Ascending aorta (tissue), 2 donors: ENCODE data around the gene DST. TPM values are rescaled to one million over a fixed set of nuclear protein-coding genes. Genes with fewer than 3 reads are reported as not detected.

Source experiments
- DNase-seq, 2 donors: peaks; one replicate each; pipeline ENCODE4 v3.0.0-alpha.2; 2019; ENCODE audit warnings: low spot score in 2 of 2
- H3K27ac ChIP-seq, 2 donors: fragments of 200-600 bp; sonication (generic); one replicate each; pipeline ENCODE4 v1.5.1; 2016 to 2017; ENCODE audit warnings: mild to moderate bottlenecking in 1 of 2
- H3K27me3 ChIP-seq: fragments of 200-600 bp; sonication (generic); one replicate; pipeline ENCODE4 v1.5.1; 2017
- H3K36me3 ChIP-seq, 2 donors: fragments of 200-600 bp; sonication (generic); one replicate each; pipeline ENCODE4 v1.5.1; 2016
- H3K4me1 ChIP-seq, 2 donors: fragments of 200-600 bp; sonication (generic); one replicate each; pipeline ENCODE4 v1.5.1; 2016 to 2017; ENCODE audit warnings: mild to moderate bottlenecking in 1 of 2
- H3K4me3 ChIP-seq, 2 donors: fragments of 200-600 bp; sonication (generic); one replicate each; pipeline ENCODE4 v1.5.1; 2016 to 2017; ENCODE audit warnings: mild to moderate bottlenecking in 1 of 2
- H3K9me3 ChIP-seq, 2 donors: fragments of 200-600 bp; sonication (generic); one replicate each; pipeline ENCODE4 v1.5.1; 2016
- CTCF ChIP-seq, 3 experiments: fragments of 200-600 bp in 2 of 3; fragments of 450-650 bp in 1 of 3; sonication (generic) in 2 of 3; IDR thresholded peaks; one replicate each; pipeline ENCODE4 v1.5.1; 2016 to 2019; ENCODE audit warnings: antibody characterized with exemption in 3 of 3, mild to moderate bottlenecking in 1 of 3, moderate library complexity in 1 of 3
- intact Hi-C: fragments of 100-400 bp; cut with DNase I; formaldehyde crosslinking; loops from one replicate; pipeline ENCODE4 v1.15.1; 2023
- total RNA-seq: library from RNA; depleted of rRNA; stranded (reverse); fragments of >200 nt; gene quantifications from one replicate; pipeline ENCODE4 v1.1.0, GENCODE V29; 2016

DST gene
- total RNA-seq, 1 donor from 2014 or later = 223 TPM

GRCh38 chr6:56433119-56433518 lies 209.6 kb downstream of the DST start:
- no peak overlapping the region for H3K27ac ChIP-seq
- no peak for DNase-seq
- H3K9me3 ChIP-seq = no peaks in the 10 kb centered on the region
- H3K4me3 ChIP-seq = no peak overlapping the region
- intact Hi-C loops = no loop called here
- no peak for TF ChIP-seq CTCF (IDR thresholded peaks at IDR 0.05)
- no peaks in the 10 kb centered on the region for H3K36me3 ChIP-seq
- no peaks in the 10 kb centered on the region for H3K4me1 ChIP-seq
- H3K27me3 ChIP-seq = no peaks in the 10 kb centered on the region

- Histone ChIP-seq H3K27ac (no peak overlapping the region), H3K36me3 (no peaks in the 10 kb centered on the region), H3K27me3 (no peaks in the 10 kb centered on the region), H3K4me1 (no peaks in the 10 kb centered on the region), H3K9me3 (no peaks in the 10 kb centered on the region), H3K4me3 (no peak overlapping the region)
- DNase-seq = no peak
- no peak for TF ChIP-seq CTCF (IDR thresholded peaks at IDR 0.05)
- intact Hi-C loops = no loop called here
These were observed 210.5 kb downstream of the DST start for GRCh38 chr6:56432194-56432593.

GRCh38 chr6:56430629-56431600 lies 211.8 kb downstream of the DST start:
- DNase-seq = no peak
- no peak for TF ChIP-seq CTCF (IDR thresholded peaks at IDR 0.05)
- Histone ChIP-seq H3K4me1 (no peaks in the 10 kb centered on the region), H3K27me3 (no peaks in the 10 kb centered on the region), H3K4me3 (no peak overlapping the region), H3K9me3 (no peaks in the 10 kb centered on the region), H3K36me3 (no peaks in the 10 kb centered on the region), H3K27ac (no peak overlapping the region)
- intact Hi-C loops = no loop called here

DNA sequence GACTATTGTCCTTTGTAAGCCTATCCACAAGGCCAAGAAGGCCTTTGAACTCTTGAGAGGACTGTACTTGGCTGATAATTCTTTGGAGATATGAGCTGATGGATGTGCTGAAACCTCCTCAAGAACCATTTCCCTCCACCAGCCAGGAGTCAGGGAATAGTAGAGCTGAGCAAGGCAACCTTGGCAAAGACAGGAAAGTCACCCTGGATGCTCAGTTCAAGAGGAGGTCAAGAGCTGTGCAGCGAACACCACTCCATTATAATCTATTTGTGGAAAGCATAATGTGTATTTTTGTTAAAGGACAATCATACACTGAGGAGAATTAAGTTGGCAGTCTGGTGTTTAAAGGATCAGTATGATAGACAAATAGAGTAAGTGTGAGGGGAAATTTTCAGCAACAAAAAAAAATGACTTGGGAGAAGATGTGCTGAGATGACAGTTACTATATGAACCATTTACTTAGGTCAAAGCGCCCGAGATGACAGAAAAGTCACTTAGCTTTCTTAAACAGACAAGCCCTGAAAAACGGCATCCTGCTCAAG lies 218.1 kb downstream of the DST start:
- H3K27ac ChIP-seq = no peak overlapping the region
- H3K27me3 ChIP-seq = no peaks in the 10 kb centered on the region
- no peaks in the 10 kb centered on the region for H3K9me3 ChIP-seq
- no peak for DNase-seq
- H3K4me3 ChIP-seq = no peak overlapping the region
- intact Hi-C loops = no loop called here
- H3K36me3 ChIP-seq = no peaks in the 10 kb centered on the region
- no peaks in the 10 kb centered on the region for H3K4me1 ChIP-seq
- TF ChIP-seq CTCF (IDR thresholded peaks at IDR 0.05) = no peak

GRCh38 chr6:56424064-56424463 lies 218.6 kb downstream of the DST start:
- no peak for DNase-seq
- H3K4me1 ChIP-seq = no peaks in the 10 kb centered on the region
- H3K4me3 ChIP-seq = no peak overlapping the region
- intact Hi-C loops = no loop called here
- TF ChIP-seq CTCF (IDR thresholded peaks at IDR 0.05) = no peak
- no peaks in the 10 kb centered on the region for H3K9me3 ChIP-seq
- H3K27ac ChIP-seq = peak overlapping the region in 1 of 2 donors; percentile 28
- no peaks in the 10 kb centered on the region for H3K36me3 ChIP-seq
- H3K27me3 ChIP-seq = no peaks in the 10 kb centered on the region
